NCI-H460 (cell line): ENCODE results near the gene HIPK3. TPM values are rescaled to one million over a fixed set of nuclear protein-coding genes. Genes with fewer than 3 reads are reported as not detected.

Experiments used
- DNase-seq: peaks from one replicate; pipeline ENCODE4 v3.0.0-alpha.2; 2016; ENCODE audit warnings: low read depth; ENCODE audit errors: extremely low read depth
- total RNA-seq: library from RNA; depleted of rRNA; stranded (reverse); fragments of >200 nt; shearing (Covaris generic); gene quantifications from 2 replicates; pipeline ENCODE4 v1.2.3, GENCODE V29; 2014; rRNA removed

The HIPK3 gene
- total RNA-seq, 1 experiment from 2014 or later = 27.1 TPM

GRCh38 chr11:33387581-33387980 lies 130.4 kb downstream of the HIPK3 start:
- DNase-seq = no peak

- no peak for DNase-seq
Measured at GRCh38 chr11:33387996-33388395, 130.8 kb downstream of the HIPK3 start.

- DNase-seq = no peak
Measured at GRCh38 chr11:33388793-33389525, 131.8 kb downstream of the HIPK3 start.

- DNase-seq = no peak
Measured at GRCh38 chr11:33389635-33390034, 132.5 kb downstream of the HIPK3 start.

GRCh38 chr11:33390944-33391892 lies 134.0 kb downstream of the HIPK3 start:
- DNase-seq = no peak

- DNase-seq = no peak
Measured at GRCh38 chr11:33391893-33392251, 134.7 kb downstream of the HIPK3 start.

- no peak for DNase-seq
Measured at GRCh38 chr11:33394431-33395109, 137.4 kb downstream of the HIPK3 start.

GRCh38 chr11:33396361-33396760 lies 139.2 kb downstream of the HIPK3 start:
- no peak for DNase-seq

GRCh38 chr11:33399421-33399820 lies 142.2 kb downstream of the HIPK3 start:
- no peak for DNase-seq

GRCh38 chr11:33402066-33402465 lies 144.9 kb downstream of the HIPK3 start:
- DNase-seq = no peak

GRCh38 chr11:33403344-33403743 lies 146.2 kb downstream of the HIPK3 start:
- DNase-seq = no peak

GRCh38 chr11:33405834-33406602 lies 148.8 kb downstream of the HIPK3 start:
- DNase-seq = no peak

Other genes with a start within 250 kb of the HIPK3 start
- gene DEPDC7, start 241.5 kb upstream of the HIPK3 start, total RNA-seq = 1.3 and 2.2 TPM in 2 replicates
- 14.1 and 14.3 TPM in 2 replicates for gene TCP11L1, start 217.8 kb upstream of the HIPK3 start, total RNA-seq
- gene CSTF3, start 95.9 kb upstream of the HIPK3 start, total RNA-seq = 31.1 and 37.3 TPM in 2 replicates
- gene KIAA1549L, start 118.7 kb downstream of the HIPK3 start, total RNA-seq = 0.06 TPM in 1 of 2 replicates, not detected in the other